Parathyroid adenoma (tissue), 2 donors: Measurements from ENCODE around the gene C2orf74.

Experiments
- H2AFZ ChIP-seq: fragments of 300-600 bp; sonication (generic); one replicate; pipeline ENCODE4 v1.7.0; 2017; ENCODE audit warnings: antibody characterized with exemption, mild to moderate bottlenecking
- H3K27ac ChIP-seq: fragments of 300-600 bp; sonication (generic); one replicate; pipeline ENCODE4 v1.7.0; 2017
- H3K27me3 ChIP-seq: fragments of 300-600 bp; sonication (generic); one replicate; pipeline ENCODE4 v1.7.0; 2017; ENCODE audit warnings: low read length; ENCODE audit not compliant: control insufficient read depth, insufficient read depth
- H3K36me3 ChIP-seq: fragments of 300-600 bp; sonication (generic); one replicate; pipeline ENCODE4 v1.7.0; 2017; ENCODE audit warnings: low read length; ENCODE audit not compliant: control insufficient read depth, insufficient read depth
- H3K4me1 ChIP-seq: fragments of 300-600 bp; sonication (generic); one replicate; pipeline ENCODE4 v1.7.0; 2017; ENCODE audit warnings: control low read depth
- H3K4me2 ChIP-seq: fragments of 300-600 bp; sonication (generic); one replicate; pipeline ENCODE4 v1.7.0; 2017; ENCODE audit warnings: low read length
- H3K4me3 ChIP-seq: fragments of 300-600 bp; sonication (generic); one replicate; pipeline ENCODE4 v1.7.0; 2017; ENCODE audit warnings: low read depth, low read length
- H3K79me2 ChIP-seq: fragments of 300-600 bp; sonication (generic); one replicate; pipeline ENCODE4 v1.7.0; 2017; ENCODE audit warnings: control low read depth
- H3K9ac ChIP-seq: fragments of 300-600 bp; sonication (generic); one replicate; pipeline ENCODE4 v1.7.0; 2017; ENCODE audit warnings: mild to moderate bottlenecking
- H3K9me3 ChIP-seq: fragments of 300-600 bp; sonication (generic); one replicate; pipeline ENCODE4 v1.7.0; 2017; ENCODE audit warnings: low read length; ENCODE audit not compliant: control insufficient read depth
- TF ChIP-seq, protein P1 (sequence below): fragments of 300-600 bp; sonication (generic); IDR thresholded peaks from one replicate; pipeline ENCODE4 v1.7.0; 2017; ENCODE audit warnings: antibody characterized with exemption, mild to moderate bottlenecking
- donor health status: primary hyperparathyroidism.

Gene C2orf74

DNA sequence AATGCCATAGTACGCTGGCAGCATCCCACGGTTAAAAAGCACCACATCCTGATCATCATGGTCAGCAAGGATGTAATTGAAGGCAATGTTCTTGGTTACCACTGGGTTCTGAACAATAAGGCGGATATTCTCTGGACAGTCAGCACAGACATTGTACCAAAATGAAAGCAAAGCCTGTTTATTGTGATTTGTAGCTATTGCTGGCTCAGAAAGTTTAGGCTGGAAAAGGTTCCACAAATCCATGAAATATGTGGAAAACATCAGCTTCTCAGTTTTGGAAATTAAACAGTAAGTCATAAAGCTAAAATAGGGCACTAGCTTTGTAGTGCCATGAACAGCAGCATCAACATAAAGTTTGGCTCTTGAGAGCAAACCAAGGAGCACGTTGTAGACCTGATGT lies 52.2 kb downstream of the C2orf74 start:
- Histone ChIP-seq H3K4me3 (no peak overlapping the region), H2AFZ (no peak overlapping the region), H3K79me2 (no peaks in the 10 kb centered on the region), H3K4me2 (no peak overlapping the region), H3K36me3 (no peaks in the 10 kb centered on the region), H3K9me3 (no peaks in the 10 kb centered on the region), H3K4me1 (no peaks in the 10 kb centered on the region), H3K9ac (no peak overlapping the region), H3K27ac (no peak overlapping the region), H3K27me3 (no peaks in the 10 kb centered on the region)
- TF ChIP-seq, protein P1, sequence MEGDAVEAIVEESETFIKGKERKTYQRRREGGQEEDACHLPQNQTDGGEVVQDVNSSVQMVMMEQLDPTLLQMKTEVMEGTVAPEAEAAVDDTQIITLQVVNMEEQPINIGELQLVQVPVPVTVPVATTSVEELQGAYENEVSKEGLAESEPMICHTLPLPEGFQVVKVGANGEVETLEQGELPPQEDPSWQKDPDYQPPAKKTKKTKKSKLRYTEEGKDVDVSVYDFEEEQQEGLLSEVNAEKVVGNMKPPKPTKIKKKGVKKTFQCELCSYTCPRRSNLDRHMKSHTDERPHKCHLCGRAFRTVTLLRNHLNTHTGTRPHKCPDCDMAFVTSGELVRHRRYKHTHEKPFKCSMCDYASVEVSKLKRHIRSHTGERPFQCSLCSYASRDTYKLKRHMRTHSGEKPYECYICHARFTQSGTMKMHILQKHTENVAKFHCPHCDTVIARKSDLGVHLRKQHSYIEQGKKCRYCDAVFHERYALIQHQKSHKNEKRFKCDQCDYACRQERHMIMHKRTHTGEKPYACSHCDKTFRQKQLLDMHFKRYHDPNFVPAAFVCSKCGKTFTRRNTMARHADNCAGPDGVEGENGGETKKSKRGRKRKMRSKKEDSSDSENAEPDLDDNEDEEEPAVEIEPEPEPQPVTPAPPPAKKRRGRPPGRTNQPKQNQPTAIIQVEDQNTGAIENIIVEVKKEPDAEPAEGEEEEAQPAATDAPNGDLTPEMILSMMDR, result no peak
